Stimulated activated CD4-positive, alpha-beta T cell treated with anti-CD3 and anti-CD28 coated beads, TNF-alpha, amount 100 ng/mL, for 4 hours (primary cell): Measurements from ENCODE around the gene PAN3.
"Not testable (repeated sequence)": the region's sequence is repeated elsewhere in the genome, so short reads cannot be mapped to it uniquely, and the experiment has no call there.

Experiments used
- DNase-seq, 3 experiments: peaks; one replicate each; pipeline ENCODE4 v3.0.0-alpha.2; 2020; ENCODE audit warnings: low read depth in 3 of 3

Gene PAN3, protein sequence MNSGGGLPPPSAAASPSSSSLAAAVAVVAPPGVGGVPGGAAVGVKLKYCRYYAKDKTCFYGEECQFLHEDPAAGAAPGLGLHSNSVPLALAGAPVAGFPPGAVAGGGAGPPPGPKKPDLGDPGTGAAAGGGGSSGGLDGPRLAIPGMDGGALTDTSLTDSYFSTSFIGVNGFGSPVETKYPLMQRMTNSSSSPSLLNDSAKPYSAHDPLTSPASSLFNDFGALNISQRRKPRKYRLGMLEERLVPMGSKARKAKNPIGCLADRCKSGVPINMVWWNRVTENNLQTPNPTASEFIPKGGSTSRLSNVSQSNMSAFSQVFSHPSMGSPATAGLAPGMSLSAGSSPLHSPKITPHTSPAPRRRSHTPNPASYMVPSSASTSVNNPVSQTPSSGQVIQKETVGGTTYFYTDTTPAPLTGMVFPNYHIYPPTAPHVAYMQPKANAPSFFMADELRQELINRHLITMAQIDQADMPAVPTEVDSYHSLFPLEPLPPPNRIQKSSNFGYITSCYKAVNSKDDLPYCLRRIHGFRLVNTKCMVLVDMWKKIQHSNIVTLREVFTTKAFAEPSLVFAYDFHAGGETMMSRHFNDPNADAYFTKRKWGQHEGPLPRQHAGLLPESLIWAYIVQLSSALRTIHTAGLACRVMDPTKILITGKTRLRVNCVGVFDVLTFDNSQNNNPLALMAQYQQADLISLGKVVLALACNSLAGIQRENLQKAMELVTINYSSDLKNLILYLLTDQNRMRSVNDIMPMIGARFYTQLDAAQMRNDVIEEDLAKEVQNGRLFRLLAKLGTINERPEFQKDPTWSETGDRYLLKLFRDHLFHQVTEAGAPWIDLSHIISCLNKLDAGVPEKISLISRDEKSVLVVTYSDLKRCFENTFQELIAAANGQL

DNA sequence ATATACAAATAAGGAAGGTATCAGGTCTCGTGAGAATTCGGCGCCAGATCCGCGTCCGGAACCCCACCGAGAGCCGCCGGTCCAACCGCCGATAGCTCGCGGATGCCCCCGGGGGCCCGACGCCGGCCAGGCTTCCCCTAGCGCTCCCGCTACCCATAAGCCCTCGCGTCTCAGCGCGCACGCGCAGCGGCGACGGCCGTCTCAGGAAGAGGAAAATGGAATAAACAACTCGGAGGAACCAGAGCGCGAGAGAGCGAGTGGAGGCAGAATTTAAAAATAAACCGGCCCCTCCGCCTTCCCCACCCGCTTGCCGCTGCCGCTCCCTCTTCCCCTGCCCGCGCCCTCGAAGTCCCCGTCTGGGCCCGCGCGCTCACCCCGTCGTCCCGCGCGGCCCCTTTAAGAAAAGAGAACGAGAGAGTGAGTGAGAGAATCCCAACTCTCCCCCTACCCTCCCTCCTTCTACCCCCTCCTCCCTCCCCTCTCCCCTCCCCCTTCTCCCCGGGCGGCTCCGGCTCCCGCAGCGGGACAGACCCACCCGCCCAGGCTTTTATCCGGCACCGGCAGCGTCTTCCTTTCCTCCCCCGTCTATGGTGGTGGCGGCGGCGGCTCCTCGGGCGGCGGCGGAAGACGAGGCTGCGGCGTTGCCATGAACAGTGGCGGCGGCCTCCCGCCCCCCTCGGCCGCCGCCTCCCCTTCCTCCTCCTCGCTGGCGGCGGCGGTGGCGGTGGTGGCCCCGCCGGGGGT is at the start of gene PAN3:
Gene PAN3 (plus strand): TSS at position 534 of the 744 bp plus-strand sequence. CDS start 113 bp downstream, at position 647.
- DNase-seq, result peak; percentile 79 to 85 (median 83)

DNA sequence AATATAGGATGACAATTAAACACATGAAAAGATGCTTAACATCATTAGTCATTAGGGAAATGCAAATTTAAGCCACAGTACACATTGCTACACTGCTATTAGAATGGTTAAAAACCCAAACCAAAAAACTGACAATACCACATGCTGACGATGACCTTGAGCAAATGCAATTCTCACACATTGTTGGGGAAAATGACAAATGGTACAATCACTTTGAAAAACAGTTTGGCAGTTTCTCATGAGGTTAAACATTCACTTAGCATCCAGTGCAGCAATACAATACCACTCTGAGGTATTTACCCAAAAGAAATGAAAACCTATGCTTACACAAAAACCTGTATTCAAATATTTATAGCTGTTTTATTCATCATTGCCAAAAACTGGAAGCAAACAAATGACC is 49.3 kb upstream of the PAN3 start:
- DNase-seq, result no peak

DNA sequence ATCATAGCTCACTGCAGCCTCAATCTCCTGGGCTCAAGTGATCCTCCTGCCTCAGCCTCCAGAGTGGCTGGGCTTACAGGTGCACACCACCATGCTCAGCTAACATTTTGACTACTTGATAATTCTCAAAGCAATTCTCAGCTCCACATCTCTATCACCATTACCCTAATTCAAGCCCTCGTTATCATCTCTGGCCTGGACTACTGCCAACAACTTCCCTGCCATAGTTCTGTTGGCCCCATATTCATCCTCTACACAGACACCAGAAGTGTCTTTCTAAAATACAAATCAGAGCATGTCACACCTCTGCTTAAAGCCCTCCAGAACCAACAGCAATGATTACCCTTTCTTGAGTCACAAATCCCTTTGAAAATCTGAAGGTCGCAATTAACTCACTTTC is 45.9 kb upstream of the PAN3 start:
- no peak for DNase-seq

DNA sequence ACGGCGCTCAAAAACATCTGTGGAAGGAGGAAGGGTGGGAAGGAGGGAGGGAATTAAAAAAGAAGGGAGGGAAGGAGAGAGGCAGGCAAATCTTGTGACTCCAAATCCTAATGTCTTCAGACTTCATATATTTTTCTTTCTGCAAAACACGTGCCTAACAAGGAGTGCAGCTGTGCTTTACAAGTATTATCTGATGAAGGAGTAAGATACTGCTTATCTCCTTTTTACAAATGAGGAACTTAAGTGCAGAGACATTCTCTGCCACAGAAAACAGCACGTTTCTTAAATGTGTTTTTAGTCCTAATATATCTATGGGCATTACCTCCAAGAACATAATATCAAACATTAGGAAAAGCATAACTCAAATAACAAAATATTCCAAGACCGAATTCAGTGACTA is 44.5 kb upstream of the PAN3 start:
- DNase-seq, result no peak

DNA sequence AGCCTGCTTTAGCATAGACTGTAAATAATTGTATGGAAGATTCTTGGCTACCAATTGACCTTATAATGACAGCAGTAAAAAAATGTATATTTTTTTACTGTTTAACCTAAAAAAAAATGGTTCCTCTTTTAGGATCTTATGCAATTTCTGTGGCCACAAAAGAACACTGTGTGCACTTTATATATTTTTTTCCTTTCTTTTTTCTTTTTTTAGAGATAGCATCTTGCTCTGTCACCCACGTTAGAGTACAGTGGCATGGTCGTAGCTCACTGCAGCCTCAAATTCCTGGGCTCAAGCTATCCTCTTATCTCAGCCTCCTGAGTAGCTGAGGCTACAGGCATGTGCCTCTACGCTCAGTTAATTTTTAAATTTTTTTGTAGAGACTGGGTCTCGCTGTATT is 44.0 kb upstream of the PAN3 start:
- DNase-seq, result no peak

DNA sequence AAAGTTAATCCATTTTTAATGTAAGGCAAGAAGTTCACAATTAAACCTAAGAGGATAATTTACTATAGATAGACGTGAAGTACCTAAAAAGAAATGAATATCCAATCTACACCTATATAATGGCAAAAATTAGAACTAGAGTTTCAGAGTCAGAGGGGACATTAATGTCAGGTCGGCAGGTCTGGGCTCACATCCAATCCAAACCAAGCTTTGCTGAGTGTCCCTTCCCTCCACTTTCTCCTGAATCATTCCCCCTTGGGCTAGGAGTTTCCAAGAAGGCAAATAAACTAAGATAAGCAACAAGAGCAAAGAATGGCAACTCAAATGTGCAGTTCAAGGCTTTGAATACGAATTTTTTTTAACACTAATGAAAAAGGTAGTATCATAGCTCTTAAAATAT is 40.8 kb upstream of the PAN3 start:
- no peak for DNase-seq

DNA sequence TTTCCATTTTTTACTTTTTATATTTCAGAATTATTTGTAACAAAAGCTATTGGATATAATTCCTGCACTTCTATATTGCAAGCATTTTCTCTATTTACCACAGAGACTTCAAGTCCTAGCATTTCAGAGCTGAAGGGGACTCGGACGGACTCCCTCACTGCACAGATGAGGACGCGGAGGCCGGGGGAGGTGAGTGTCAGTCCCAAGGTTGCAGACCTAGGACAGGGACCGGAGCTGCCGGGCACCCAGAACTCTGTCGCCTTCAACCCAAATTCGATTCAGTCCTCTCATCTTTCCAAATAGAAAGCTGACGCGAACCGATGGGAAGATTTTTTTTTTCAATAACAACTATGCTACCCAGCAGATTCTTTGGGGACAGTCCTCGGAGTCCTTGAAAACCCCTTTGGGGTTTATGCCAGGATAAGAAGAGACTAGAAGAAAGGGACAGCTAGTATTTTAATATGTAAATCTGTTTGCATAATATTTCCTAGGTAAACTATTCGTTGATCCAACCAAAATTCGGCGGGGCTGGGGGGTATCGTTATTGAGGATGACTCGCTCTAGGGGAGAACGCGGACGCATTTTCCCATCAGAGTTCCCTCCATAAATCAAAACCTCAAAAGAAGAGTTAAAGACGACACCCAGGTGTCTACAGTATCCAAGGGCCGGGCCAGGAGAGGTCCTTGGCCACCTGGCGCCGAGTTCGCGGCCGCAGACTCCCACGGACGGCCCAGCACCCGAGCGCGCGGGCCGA is 38.8 kb upstream of the PAN3 start:
- no peak for DNase-seq

DNA sequence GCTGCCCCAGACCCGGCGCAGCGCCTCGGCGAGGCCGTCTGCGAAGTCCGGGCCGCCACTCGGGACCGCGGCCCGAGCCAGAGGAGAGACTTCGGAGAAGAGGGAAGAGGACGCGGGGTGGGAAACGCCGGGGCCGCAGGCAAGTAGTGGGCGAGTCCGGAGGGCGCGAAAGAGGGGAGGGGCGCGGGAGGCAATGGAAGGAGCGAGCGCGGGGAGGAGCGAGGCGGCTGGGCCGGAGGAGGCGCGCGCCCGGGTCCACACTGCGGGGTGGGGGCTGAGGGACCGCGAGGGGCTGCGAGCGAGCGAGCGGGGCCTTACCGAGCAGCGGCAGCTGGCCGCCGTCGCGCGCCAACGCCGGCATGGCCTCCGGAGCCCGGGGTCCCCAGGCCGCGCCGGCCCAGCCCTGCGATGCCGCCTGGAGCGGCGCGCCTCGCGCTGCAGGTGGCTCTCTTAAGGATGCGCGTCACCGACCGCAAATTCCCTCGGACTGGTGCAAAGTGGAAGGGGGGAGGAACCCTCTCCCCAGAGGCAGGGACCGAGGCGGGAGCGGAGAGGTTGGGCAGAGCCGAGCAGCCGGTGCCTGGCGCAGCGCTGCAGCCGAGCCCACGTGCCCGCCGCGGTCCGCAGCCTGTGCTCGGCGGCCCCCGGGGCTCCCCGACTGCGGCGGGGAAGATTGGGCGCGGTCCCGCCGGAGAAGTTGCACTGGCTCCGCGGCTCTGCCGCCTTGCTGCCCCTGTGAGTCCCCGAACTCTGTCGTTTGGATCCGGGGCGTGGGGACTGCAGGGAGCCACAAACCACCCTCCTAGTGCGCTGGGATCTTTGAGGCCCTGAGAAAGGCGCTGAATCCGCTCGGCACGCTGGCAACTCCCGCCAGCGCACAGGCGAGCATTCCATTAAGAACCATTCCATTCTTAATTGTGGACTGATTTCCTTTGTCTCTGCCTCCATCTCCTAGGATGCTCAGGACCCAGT is 37.9 kb upstream of the PAN3 start, which contains the start of gene FLT3:
Gene FLT3 (minus strand): TSS at position 427 of the 972 bp plus-strand sequence. CDS start 66 bp downstream, at position 361.
- DNase-seq, result peak in 1 of 3 experiments; percentile 4

DNA sequence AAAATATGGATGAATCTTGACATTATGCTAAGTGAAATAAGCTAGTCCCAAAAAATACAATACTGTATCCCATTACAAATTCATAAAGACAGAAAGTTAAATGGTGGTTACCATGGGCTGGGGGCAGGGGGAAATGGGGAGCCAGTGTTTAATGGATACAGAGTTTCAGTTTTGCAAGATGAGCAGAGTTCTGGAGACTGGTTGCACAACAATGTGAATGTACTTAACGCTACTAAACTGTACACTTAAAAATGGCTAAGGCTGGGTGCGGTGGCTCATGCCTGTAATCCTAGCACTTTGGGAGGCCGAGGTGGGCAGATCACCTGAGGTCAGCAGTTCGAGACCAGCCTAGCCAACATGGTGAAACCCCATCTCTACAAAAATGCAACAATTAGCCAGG is 36.5 kb upstream of the PAN3 start:
- not testable (repeated sequence) for DNase-seq

DNA sequence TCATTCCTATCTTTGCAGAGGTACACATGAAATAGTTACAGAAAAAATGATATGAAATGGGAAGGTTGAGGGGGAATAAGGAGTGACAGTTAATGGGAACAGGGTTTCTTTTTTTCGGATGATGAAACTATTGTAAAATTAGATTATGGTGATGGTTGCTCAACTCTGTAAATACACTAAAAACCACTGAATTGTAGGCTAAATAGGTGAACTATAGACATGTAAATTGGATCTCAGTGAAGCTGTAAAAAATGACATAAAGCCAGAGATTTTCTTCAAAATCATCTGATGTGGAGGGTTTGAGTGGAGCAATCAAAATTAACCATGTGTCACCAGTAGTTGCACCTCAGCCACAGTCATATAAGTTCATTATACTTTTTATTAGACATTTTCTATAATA is 31.4 kb upstream of the PAN3 start:
- no peak for DNase-seq

DNA sequence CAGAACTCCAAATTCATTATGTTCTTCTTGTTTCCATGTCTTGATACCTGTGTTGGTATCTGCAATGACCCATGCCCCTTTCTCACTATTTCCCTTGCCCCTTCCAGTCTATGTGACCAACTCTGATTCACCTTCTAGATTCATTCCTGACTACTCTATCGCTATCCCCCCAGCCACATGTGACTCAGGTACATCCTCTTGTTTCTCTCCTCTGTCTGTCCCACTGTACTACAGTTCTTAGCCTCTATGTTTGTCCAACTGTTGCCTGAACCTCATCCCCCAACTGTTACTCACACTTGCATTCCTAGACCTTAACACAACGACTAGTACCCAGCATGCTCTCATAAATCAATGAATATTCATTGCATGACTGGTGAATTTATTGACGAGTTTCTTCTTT is 27.9 kb upstream of the PAN3 start:
- DNase-seq, result no peak

DNA sequence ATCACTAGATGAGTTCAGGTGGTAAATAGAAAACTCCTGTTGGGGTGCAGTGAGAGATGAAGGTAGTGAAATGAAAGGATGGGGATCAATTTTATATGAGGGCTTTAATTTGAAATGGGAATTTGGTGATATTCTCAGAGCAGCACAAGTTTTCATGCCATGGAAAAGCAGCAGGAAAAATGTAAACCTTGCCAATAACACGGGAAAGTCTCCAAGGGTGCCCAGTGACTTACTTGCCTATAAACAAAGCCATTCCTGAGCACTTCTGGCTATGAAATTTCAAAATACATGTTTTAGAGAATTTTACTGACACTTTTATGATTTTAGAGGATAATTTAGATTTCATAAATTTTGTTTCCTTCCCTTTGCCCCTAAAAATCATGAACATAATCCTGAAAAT is 21.6 kb upstream of the PAN3 start:
- DNase-seq, result no peak

DNA sequence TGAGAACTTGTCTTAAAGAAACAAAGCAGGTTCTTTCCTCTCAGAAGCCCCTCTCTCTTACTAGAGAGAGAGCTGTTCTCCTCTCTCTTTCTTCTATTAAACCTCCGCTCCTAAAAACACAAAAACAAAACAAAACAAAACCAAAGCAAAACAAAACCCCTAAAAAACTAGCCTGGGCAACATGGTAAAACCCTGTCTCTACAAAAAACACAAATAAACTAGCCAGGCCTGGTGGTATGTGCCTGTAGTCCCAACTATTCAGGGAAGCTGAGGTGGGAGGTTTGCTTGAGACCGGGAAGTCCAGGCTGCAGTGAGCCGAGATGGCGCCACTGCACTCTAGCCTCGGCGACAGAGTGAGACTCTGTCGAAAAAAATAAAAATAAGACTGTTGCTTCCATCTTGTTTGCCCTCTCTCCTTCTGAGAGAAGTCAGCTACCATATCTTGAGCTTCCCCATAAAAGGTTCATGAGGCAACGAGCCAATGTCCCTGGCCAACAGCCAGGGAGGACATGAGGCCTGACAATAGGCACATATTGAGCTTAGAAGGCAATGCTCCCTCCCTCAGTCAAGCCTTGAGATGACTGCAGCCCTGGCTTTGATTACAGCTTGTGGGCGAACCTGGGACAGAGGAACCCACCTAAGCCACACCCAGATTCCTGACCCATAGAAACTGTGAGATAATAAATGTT is 20.5 kb upstream of the PAN3 start:
- DNase-seq, result no peak

DNA sequence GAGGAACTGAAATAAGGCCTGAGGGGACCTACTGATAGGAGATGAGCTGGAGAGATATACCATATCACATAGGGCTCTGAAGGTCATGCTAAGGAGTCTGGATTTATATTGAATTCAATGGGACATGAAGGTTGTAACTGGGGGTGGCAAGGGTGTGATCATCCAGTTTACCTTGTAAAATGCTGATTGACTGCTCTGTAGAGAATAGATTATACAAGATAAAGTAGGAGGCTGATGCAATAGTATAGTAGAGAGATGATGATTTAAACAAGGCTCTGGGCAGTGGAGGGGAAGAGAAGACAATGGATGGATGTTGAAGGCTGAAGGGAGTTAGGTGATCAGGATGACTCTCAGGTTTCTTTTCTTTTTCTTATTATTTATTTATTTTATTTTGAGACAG is 18.0 kb upstream of the PAN3 start:
- DNase-seq, result no peak

DNA sequence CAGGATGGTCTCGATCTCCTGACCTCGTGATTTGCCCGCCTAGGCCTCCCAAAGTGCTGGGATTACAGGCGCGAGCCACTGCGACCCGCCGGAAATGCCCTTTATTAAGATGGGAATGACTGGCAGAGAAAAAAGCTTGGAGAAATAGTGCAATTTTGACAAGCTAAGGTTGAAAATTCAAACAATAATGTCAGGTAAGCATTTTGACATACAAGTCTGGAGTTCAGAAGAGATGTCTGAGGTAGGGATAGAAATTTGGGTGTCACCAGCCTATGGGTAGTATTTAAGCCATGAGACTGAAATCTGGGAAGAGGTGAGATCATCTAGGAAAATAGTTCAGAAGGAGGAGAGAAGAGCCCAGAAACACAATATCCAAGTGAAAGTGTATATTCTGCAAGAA is 17.1 kb upstream of the PAN3 start:
- no peak for DNase-seq

DNA sequence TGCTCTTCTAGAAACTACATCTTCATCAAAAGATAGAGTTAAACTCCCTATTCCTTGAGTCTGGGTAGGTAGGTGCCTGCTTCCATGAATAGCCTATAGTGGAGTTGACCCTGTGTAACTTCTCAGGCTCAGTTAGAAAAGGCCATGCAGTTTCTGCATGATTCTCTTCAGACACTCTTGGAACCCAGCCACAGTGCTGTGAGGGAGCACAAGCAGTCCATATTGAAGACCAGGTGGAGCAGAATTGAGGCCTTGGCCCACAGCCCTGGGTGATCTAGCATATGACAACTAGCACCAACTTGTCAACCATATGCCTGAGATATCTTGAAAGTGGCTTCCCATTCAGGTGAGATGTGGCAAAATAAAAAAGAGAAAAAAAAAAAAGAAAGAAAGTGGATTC is 10.3 kb upstream of the PAN3 start:
- DNase-seq, result no peak

DNA sequence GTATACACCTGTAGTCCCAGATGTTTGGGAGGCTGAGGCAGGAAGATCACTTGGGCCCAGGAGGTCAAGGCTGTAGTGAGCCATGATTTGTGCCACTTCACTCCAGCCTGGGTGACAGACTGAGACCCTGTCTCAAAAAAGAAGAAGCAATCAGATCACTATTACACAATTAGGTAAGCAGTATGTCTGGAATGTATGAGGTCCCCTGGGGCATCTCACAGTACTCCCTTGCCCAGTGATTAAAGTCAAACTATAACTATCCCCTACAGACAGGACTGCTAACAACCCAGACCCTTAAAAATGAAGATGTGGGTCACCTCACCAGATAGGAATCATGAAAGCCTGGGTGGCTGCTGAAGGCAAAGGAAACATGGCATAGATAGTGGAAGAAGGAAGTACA is 9.4 kb upstream of the PAN3 start:
- no peak for DNase-seq

DNA sequence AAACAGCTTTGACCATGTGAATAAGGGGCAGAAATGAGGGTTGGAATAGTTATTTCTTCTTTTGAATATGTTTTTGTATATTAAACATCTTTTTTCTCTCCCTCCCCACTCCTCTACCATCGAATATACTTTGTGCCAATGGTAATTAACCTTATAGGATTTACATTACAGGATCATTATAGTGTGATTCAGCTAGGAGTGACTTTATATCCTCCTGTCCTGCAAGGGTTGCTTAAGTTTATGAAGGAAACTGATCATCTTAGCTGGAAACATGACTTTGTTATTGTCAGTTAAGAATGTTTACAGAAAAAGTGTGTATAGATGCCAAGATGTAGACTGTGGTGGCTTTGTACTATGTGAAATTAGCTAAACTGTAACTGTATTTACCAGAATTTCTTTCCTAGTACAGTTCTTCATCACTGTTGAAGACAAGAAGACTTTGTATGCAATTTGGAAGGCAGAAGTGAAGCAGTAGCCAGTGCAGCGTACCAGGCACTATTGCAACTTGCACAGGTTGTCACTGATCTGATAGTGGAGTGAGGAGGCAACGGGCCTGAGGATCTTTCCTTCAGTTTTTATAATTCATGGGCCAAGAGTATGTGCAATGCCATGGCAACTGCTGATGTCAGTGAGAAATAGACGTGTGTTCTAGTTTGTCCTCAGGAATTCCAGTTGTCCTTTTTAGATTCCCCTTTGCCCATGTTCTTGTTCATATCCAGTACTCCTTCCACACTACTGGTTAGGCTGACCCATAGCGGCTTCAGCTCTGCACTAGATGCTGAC is 8.2 kb upstream of the PAN3 start:
- no peak for DNase-seq

DNA sequence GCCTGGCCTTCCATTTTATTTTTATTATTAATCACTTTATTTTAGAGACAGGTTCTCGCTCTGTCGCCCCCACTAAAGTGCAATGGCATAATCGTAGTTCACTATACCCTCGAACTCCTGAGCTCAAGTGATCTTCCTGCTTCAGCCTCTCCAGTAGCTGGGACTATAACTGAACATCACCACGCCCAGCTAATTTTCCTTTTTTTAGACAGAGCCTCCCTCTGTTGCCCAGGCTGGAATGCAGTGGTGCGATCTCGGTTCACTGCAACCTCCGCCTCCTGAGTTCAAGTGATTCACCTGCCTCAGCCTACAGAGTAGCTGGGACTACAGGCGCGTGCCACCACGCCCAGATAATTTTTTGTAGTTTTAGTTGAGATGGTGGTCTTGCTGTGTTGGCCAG is 6.7 kb upstream of the PAN3 start:
- no peak for DNase-seq
